ENCODE data around the gene PA2G4.
A peak's percentile ranks its signal among the peaks of the same experiment; 100 is the strongest.

DNA sequence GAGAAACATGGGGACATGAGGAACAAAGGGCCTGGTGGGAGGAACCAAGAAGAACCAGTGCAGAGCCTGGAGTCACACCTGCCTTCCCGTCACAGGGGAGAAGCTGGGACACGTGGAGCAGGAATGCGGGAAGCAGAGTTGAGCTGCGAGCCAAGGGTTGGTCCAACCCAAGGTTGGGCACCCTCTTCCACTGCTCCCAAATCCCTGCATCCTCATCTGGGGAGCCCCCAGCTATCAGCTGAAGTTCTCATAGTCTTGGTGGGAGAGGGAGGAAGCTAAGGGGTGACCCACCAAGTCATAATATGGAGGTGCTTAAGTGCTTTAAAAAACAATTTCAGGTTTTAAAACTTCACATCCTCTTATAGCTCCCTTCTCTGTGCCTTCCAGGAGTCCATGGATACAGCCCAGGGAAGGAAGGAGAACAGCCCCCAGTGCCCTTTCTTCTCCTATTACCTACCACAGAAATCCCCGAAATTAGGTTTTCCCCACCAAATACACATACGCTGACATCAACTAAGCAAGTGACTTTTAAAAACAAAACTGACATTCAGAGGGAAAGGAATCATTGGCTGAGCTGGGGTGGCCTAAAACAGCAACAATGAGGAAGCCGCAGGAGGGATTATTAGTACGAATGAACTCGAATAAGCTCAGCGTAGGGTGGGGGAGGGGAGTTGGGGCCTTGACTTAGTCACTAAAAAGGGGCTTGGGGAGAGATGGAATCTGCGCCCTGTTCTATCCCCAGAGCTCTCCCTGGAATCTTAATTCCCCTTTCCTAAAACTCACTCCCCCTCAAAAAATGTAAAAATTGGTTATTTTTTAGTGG lies 58.3 kb downstream of the PA2G4 start:
- peak; percentile 46; the same call in 1 of the 2 replicates for TF ChIP-seq POLR2A (IDR thresholded peaks at IDR 0.05; ENCODE audit: low read depth, low read length)
- no peak for TF ChIP-seq TAF1 (IDR thresholded peaks at IDR 0.05; ENCODE audit: low read depth, low read length)
- peak; percentile 78 for TF ChIP-seq POLR2AphosphoS5 (IDR thresholded peaks at IDR 0.05; ENCODE audit: low read depth, low read length)
